Activated CD4-positive, CD25-positive, alpha-beta regulatory T cell treated with anti-CD3 and anti-CD28 coated beads, Interleukin-2, amount 50 U/mL, for 24 hours (primary cell): Measurements from ENCODE around the gene B3GALT5.
"Not testable (repeated sequence)": the region's sequence is repeated elsewhere in the genome, so short reads cannot be mapped to it uniquely, and the experiment has no call there.

Experiments
- ATAC-seq, 2 donors: fragments of 150-1000 bp; cut with Tn5 transposase; one replicate each; pipeline ENCODE4 v1.10.0; 2021; ENCODE audit warnings: mild to moderate bottlenecking in 1 of 2, moderate library complexity in 1 of 2

B3GALT5 gene, protein sequence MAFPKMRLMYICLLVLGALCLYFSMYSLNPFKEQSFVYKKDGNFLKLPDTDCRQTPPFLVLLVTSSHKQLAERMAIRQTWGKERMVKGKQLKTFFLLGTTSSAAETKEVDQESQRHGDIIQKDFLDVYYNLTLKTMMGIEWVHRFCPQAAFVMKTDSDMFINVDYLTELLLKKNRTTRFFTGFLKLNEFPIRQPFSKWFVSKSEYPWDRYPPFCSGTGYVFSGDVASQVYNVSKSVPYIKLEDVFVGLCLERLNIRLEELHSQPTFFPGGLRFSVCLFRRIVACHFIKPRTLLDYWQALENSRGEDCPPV

DNA sequence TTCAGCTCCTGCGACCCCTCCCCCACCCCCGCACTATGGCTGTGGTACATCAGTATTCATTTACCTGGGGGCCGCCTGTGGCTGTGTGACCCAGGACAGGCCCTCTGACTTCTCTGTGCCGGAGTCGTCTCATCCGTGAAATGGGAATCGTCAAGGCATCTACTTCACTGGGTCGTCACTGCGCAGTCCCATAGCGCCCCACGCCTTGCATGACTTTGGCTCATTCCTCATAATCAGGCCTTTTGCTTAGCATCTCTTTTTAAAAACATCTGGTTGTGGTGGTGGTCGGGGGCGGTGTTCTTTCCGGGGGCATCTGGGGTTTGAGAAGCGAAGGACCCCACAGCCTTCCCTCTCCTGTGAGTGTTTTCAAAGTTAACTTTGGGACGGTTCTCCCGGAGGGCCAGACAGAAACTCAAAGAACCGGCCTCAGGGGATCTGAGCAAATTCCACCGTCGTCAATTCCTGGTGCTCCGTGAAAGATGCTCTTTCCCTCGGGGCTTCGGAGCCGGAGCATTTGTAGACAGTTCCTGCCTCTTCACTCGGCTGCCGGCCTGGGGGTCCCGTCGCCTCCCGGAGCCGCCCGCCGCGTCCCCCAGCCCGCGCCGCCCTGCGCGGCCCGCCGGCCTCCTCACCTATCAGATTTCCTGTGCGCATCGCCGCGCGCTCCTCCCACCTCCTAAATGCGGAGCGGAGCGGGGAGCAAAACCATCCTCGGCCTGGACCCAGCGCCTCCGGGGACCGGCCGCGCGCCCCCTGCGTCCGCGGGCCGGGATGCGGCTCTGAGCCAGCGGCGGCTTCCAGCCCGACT is at the start of gene B3GALT5:
Gene B3GALT5, plus strand, starts transcription at position 708 of the 808 bp plus-strand sequence. CDS start 47,620 bp downstream, outside the sequence.
- ATAC-seq = no peak

- ATAC-seq = no peak
Observed at GRCh38 chr21:39564200-39564599, 48.5 kb upstream of the B3GALT5 start.

- ATAC-seq = no peak
Observed at GRCh38 chr21:39567180-39567972, 45.4 kb upstream of the B3GALT5 start.

GRCh38 chr21:39568361-39568760 is 44.4 kb upstream of the B3GALT5 start:
- ATAC-seq = no peak

DNA sequence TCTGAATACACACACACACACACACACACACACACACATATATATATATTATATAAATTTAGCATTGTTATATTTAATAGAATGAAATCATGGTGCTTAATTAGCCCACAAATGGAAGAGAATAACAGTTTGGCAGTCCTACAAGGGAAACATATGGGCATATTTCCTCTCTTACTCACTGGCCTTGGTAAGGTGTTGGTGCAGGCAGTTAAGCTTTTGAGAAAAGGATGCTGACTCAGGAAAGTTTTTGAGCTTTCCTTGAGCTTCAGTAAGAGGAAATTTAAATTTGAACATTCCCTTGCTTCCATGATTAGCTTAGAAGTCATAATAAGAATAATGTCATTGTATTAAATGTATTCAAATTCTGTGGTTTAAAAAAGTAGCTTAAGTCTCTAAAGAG is 37.0 kb upstream of the B3GALT5 start:
- ATAC-seq = no peak

DNA sequence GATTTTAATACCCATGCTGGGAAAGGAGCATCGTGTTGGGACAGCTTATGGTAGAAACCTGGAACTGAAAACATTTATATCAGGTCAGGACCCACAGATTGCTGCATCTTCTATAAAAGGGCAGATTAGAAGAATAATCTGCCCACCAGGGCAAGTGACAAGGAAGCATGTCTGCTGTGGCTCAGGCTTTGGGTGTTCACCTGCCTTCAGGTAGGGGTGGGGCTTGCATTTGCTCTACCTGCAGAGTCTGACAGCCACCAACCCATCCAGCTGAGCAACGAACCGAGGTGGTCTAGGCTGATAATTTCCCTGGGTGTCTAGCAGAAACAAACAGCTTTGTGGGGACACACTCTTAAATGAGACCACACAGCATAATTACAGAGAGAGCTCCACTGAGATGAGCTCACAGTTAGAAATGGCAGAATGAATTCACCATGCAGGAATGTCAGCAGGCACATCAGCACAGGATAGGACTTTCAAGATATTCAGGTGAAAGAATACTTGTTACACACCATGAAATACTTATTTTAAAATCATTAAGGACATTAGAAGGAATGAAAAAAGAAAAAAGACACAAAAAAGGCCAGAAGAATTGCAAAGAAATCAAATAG is 36.1 kb upstream of the B3GALT5 start:
- ATAC-seq = no peak

GRCh38 chr21:39579734-39580332 is 32.9 kb upstream of the B3GALT5 start:
- no peak for ATAC-seq

DNA sequence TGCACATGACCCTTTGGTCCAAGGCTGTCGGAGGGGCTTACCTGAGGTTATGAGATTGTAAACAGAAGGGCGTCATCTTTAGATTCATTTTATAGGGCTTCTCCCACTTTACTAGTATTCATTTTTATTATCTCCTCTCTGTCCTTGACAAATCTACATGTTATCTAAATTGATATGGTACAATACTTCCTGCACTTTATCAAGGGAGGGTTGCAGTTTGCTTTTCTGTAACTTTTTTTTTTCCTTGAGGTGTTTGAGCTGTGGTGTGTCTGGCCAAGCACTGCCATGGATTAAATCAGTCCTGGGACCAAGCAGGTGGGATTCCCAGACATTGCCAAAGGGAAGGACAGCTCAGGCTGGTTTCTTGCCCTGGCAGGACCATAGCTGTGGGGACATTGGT is 32.0 kb upstream of the B3GALT5 start:
- no peak for ATAC-seq

GRCh38 chr21:39581414-39581813 is 31.3 kb upstream of the B3GALT5 start:
- no peak for ATAC-seq

GRCh38 chr21:39582749-39583148 is 30.0 kb upstream of the B3GALT5 start:
- no peak for ATAC-seq

- not testable (repeated sequence) for ATAC-seq
Observed at GRCh38 chr21:39583586-39583985, 29.2 kb upstream of the B3GALT5 start.

- ATAC-seq = no peak
Observed at GRCh38 chr21:39587376-39587775, 25.4 kb upstream of the B3GALT5 start.

- no peak for ATAC-seq
Observed at GRCh38 chr21:39588884-39589283, 23.9 kb upstream of the B3GALT5 start.

- no peak for ATAC-seq
Observed at GRCh38 chr21:39593522-39593921, 19.2 kb upstream of the B3GALT5 start.

DNA sequence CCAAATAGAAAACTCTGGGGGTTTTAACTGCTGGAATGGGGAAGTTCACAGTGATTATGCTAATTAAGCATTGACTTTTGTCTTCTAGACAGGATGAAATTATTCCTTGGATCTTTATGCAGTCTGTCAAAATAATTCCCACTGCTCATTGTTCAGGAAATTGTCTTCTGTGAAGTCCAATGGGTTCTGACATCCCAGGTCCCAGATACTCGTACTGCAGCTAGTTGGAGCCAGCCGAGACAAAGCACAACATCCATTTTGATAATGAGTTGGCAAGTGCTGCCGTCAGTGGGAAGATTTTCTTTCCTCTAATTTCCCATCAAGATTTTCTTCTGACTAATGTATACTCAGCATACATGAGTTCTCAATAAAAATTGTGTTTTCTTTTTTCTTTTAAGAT is 17.3 kb upstream of the B3GALT5 start:
- ATAC-seq = no peak

DNA sequence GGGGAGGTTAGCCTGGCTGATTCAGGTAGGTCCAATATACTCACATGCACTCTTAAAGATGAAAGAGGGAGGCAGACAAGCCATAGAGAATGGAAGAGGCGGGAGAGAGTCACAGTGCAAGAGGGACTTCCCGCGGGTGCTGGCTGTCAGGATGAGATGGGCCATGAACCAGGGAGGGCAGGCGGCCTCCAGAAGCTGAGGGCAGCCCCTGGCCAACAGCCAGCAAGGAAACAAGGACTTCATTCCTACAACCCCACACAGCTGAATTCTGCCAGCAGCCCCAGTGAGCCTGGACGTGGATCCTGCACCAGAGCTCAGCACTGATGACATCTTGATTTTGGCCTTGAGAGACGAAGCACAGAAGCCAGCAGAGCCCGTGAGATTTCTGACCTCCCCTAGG is 15.1 kb upstream of the B3GALT5 start:
- no peak for ATAC-seq

GRCh38 chr21:39599191-39599970 is 13.4 kb upstream of the B3GALT5 start:
- no peak for ATAC-seq

DNA sequence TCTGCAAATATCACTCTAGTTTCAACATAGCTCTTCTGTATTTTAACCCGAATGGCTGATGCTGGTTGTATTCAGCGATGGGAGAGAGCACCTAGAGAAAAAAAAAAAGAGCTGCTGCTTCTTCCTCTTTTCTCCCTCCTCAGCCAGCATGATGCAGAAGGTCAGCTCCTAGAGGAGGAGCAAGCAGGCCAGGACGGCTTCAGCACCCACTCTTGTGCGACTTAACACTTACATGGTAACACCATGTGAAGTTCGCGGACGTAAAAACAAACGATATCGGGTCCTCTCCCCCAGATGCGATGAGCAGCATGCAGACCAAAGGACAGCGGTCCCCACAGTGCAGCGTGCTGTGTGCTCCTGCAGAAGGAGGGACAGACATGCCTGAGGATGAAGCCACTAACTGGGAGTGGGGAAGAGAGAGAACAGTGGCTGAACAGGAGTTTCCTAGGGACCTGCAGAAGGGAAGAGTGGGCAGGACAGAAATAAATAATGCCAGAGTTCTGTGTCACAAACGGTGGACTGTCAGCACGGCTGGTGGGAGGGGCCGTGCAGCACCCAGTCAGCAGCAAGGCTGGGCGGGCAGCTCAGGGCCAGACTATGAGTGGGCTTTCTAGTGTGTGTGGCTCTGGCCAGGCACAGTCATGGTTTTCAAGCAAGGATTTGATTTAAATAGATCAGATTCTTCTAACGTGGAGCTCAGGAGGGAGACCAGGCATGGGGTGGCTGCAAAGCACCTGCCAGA is 11.4 kb upstream of the B3GALT5 start:
- ATAC-seq = no peak

GRCh38 chr21:39602076-39602689 is 10.6 kb upstream of the B3GALT5 start:
- ATAC-seq = no peak

GRCh38 chr21:39602793-39603192 is 9.9 kb upstream of the B3GALT5 start:
- no peak for ATAC-seq
